Stomach (tissue), 9 donors: Measurements from ENCODE around the gene PRRX1. TPM values are rescaled to one million over a fixed set of nuclear protein-coding genes. Genes with fewer than 3 reads are reported as not detected.

ENCODE experiments used
- DNase-seq, 2 donors: peaks; one replicate each; pipeline versions ENCODE4 v3.0.0 to v3.0.0-alpha.2; 2013 to 2019
- H3K27ac ChIP-seq, 5 donors: fragments of 200-600 bp in 4 of 5; sonication (generic) in 4 of 5; one replicate each; pipeline ENCODE4 v1.5.1; 2013 to 2019; ENCODE audit warnings: mild to moderate bottlenecking in 1 of 5, moderate library complexity in 1 of 5
- H3K27me3 ChIP-seq, 3 donors: fragments of 200-600 bp; sonication (generic); one replicate each; pipeline ENCODE4 v1.5.1; 2017 to 2019; ENCODE audit warnings: mixed run types in 1 of 3
- H3K36me3 ChIP-seq, 4 donors: fragments of 200-600 bp; sonication (generic); 1 replicate in 3 of 4; 2 replicates in 1 of 4; pipeline ENCODE4 v1.5.1; 2016 to 2019
- H3K4me1 ChIP-seq, 4 donors: fragments of 200-600 bp; sonication (generic); one replicate each; pipeline ENCODE4 v1.5.1; 2016 to 2019
- H3K4me3 ChIP-seq, 4 donors: fragments of 200-600 bp; sonication (generic) in 3 of 4; one replicate each; pipeline ENCODE4 v1.5.1; 2016 to 2019; ENCODE audit warnings: mild to moderate bottlenecking in 1 of 4
- H3K9me3 ChIP-seq, 4 donors: fragments of 200-600 bp; sonication (generic); one replicate each; pipeline ENCODE4 v1.5.1; 2016 to 2019
- EP300 ChIP-seq: sonication (generic); formaldehyde crosslinking; IDR thresholded peaks from one replicate; pipeline ENCODE4 v1.6.1; 2017; ENCODE audit warnings: antibody characterized with exemption
- POLR2A ChIP-seq, 4 donors: fragments of 450-650 bp; IDR thresholded peaks; one replicate each; pipeline ENCODE4 v1.6.1; 2016; ENCODE audit warnings: antibody characterized with exemption in 4 of 4, control low read depth in 2 of 4, mild to moderate bottlenecking in 1 of 4, moderate library complexity in 1 of 4
- POLR2AphosphoS5 ChIP-seq, 3 donors: sonication (generic); formaldehyde crosslinking; IDR thresholded peaks; one replicate each; pipeline ENCODE4 v1.6.1; 2016; ENCODE audit warnings: antibody characterized with exemption in 3 of 3
- WGBS, 5 donors: extraction: QIAGEN DNeasy Blood & Tissue Kit in 3 of 5; methylation state at CpG; one replicate each; pipeline versions ENCODE4 v1.1.5 to v1.1.7; 2013 to 2018; 5-methylcytosine and 5-hydroxymethylcytosine counted together
- intact Hi-C: fragments of 100-400 bp; cut with DNase I; formaldehyde crosslinking; loops from one replicate; pipeline ENCODE4 v1.15.1; 2023; ENCODE audit warnings: low total_unique reads
- polyA plus RNA-seq, 3 donors: library from polyadenylated mRNA; stranded (reverse); fragments of 200-250 nt; gene quantifications; one replicate each; pipeline ENCODE4 v1.2.3, GENCODE V29; 2013
- total RNA-seq, 5 donors: library from RNA; depleted of rRNA; stranded (reverse); fragments of >200 nt; gene quantifications; one replicate each; pipeline versions ENCODE4 v1.1.0 to v1.2.3, GENCODE V29; 2014 to 2016
- TF ChIP-seq, protein P1 (sequence below), 7 experiments: fragments of 450-650 bp in 4 of 7; fragments of 200-600 bp in 3 of 7; sonication (generic) in 3 of 7; IDR thresholded peaks; one replicate each; pipeline ENCODE4 v1.5.1; 2016 to 2019; ENCODE audit warnings: antibody characterized with exemption in 7 of 7, control low read depth in 2 of 7, mild to moderate bottlenecking in 1 of 7
- donor health status: healthy with polysubstance abuse.
- donor health status: Bipolar disorder and iron deficiency.
- donor health status: healthy.

PRRX1 gene
- total and polyA plus RNA-seq, 8 donors, result 0.45 to 8.3 (median 1.3) TPM

DNA sequence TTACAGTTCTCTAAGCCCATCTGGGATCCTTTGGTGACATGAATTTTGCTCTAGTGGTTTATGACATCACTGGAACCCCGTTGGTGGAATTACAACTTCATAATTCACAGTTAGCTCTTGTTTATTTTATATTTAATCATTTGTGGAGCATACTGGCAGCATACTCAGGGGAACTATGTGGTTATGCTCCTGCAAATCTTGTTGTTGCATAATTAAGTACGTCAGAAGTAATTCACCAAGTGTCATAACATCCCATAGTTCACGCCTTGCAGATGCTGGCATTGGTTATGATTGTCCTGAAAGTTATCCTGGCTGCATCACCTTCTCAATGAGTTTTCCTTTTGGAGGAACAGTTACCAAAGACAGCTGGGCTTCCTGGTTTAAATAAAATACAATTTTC lies 16.5 kb downstream of the PRRX1 start:
- Histone ChIP-seq H3K9me3 (no peaks in the 10 kb centered on the region), H3K4me1 (no peaks in the 10 kb centered on the region), H3K27ac (no peak overlapping the region), H3K4me3 (no peak overlapping the region), H3K36me3 (no peaks in the 10 kb centered on the region), H3K27me3 (peaks cover 0 to 11% (median 0%) of the 10 kb centered on the region in 3 donors)
- no peak for DNase-seq
- TF ChIP-seq EP300, result no peak
- TF ChIP-seq, protein P1, sequence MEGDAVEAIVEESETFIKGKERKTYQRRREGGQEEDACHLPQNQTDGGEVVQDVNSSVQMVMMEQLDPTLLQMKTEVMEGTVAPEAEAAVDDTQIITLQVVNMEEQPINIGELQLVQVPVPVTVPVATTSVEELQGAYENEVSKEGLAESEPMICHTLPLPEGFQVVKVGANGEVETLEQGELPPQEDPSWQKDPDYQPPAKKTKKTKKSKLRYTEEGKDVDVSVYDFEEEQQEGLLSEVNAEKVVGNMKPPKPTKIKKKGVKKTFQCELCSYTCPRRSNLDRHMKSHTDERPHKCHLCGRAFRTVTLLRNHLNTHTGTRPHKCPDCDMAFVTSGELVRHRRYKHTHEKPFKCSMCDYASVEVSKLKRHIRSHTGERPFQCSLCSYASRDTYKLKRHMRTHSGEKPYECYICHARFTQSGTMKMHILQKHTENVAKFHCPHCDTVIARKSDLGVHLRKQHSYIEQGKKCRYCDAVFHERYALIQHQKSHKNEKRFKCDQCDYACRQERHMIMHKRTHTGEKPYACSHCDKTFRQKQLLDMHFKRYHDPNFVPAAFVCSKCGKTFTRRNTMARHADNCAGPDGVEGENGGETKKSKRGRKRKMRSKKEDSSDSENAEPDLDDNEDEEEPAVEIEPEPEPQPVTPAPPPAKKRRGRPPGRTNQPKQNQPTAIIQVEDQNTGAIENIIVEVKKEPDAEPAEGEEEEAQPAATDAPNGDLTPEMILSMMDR (IDR thresholded peaks at IDR 0.05), result no peak
- TF ChIP-seq POLR2A (IDR thresholded peaks at IDR 0.05), result no peak
- TF ChIP-seq POLR2AphosphoS5 (IDR thresholded peaks at IDR 0.05), result no peak
- WGBS, 5 donors, result 43 to 58% (median 54%) methylated on average over 3 of the region's 3 CpGs
- intact Hi-C loops, result no loop called here

- H3K27me3 ChIP-seq, result peaks cover 0 to 11% (median 0%) of the 10 kb centered on the region in 3 donors
- H3K4me1 ChIP-seq, result no peaks in the 10 kb centered on the region
- no peaks in the 10 kb centered on the region for H3K9me3 ChIP-seq
- no peak overlapping the region for H3K27ac ChIP-seq
- H3K4me3 ChIP-seq, result no peak overlapping the region
- intact Hi-C loops, result no loop called here
- H3K36me3 ChIP-seq, result no peaks in the 10 kb centered on the region
- DNase-seq, result no peak
- WGBS, 5 donors, result 39 to 57% (median 42%) methylated on average over 1 of the region's 1 CpG
- TF ChIP-seq EP300 (no peak), POLR2AphosphoS5 (IDR thresholded peaks at IDR 0.05) (no peak), POLR2A (IDR thresholded peaks at IDR 0.05) (no peak)
- TF ChIP-seq, protein P1 (IDR thresholded peaks at IDR 0.05), result no peak
Measured at GRCh38 chr1:170682169-170682568, 18.2 kb downstream of the PRRX1 start.

DNA sequence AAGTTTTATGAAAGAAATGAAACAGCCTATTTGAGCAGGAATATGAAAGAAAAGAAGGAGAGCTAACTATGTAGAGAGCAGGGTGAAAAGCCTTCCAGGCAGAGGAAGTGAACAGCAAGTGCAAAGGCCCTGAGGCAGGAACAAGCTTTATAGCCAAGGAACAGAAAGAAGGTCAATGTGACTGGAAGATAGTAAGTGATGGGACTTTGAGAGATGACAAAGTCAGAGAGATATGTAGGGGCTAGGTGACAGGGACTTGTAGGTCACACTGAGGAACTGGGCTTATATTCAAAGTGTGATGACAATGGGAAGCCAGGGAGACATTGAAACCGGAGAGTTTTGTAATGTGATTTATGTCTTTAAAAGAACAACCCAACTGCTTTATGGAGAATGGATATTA lies 18.9 kb downstream of the PRRX1 start:
- no peaks in the 10 kb centered on the region for H3K36me3 ChIP-seq
- H3K4me1 ChIP-seq, result no peaks in the 10 kb centered on the region
- no peak overlapping the region for H3K27ac ChIP-seq
- H3K9me3 ChIP-seq, result no peaks in the 10 kb centered on the region
- H3K27me3 ChIP-seq, result peaks cover 0 to 11% (median 0%) of the 10 kb centered on the region in 3 donors
- TF ChIP-seq EP300 (no peak), POLR2A (IDR thresholded peaks at IDR 0.05) (no peak)
- TF ChIP-seq, protein P1 (IDR thresholded peaks at IDR 0.05), result no peak
- DNase-seq, result no peak
- no peak overlapping the region for H3K4me3 ChIP-seq
- intact Hi-C loops, result no loop called here
- WGBS, 5 donors, result 65 to 89% (median 78%) methylated on average over 1 of the region's 1 CpG

- H3K27me3 ChIP-seq, result peaks cover 0 to 11% (median 0%) of the 10 kb centered on the region in 3 donors
- H3K36me3 ChIP-seq, result no peaks in the 10 kb centered on the region
- TF ChIP-seq POLR2A (IDR thresholded peaks at IDR 0.05) (no peak), POLR2AphosphoS5 (IDR thresholded peaks at IDR 0.05) (no peak), EP300 (no peak)
- TF ChIP-seq, protein P1 (IDR thresholded peaks at IDR 0.05), result no peak
- no peak overlapping the region for H3K4me3 ChIP-seq
- no peak for DNase-seq
- H3K9me3 ChIP-seq, result no peaks in the 10 kb centered on the region
- no peaks in the 10 kb centered on the region for H3K4me1 ChIP-seq
- intact Hi-C loops, result no loop called here
- H3K27ac ChIP-seq, result no peak overlapping the region
- WGBS, 5 donors, result 68 to 77% (median 72%) methylated on average over 4 of the region's 4 CpGs
Measured at GRCh38 chr1:170685166-170685565, 21.2 kb downstream of the PRRX1 start.
